Rectal smooth muscle tissue (tissue), 1 donor: ENCODE measurements around the gene WFIKKN1.

Experiments used
- H3K27ac ChIP-seq: one replicate; pipeline ENCODE4 v1.7.0; 2013; ENCODE audit warnings: low read depth, low read length, inconsistent platforms
- H3K27me3 ChIP-seq: one replicate; pipeline ENCODE4 v1.7.0; 2013; ENCODE audit warnings: low read length; ENCODE audit not compliant: control insufficient read depth, insufficient read depth
- H3K36me3 ChIP-seq: one replicate; pipeline ENCODE4 v1.7.0; 2013; ENCODE audit warnings: low read length; ENCODE audit not compliant: control insufficient read depth, insufficient read depth
- H3K4me1 ChIP-seq: one replicate; pipeline ENCODE4 v1.7.0; 2013; ENCODE audit warnings: low read length; ENCODE audit not compliant: control insufficient read depth, insufficient read depth
- H3K4me3 ChIP-seq: one replicate; pipeline ENCODE4 v1.7.0; 2013; ENCODE audit warnings: low read length
- H3K9ac ChIP-seq: one replicate; pipeline ENCODE4 v1.7.0; 2013; ENCODE audit warnings: low read length

Gene WFIKKN1

DNA sequence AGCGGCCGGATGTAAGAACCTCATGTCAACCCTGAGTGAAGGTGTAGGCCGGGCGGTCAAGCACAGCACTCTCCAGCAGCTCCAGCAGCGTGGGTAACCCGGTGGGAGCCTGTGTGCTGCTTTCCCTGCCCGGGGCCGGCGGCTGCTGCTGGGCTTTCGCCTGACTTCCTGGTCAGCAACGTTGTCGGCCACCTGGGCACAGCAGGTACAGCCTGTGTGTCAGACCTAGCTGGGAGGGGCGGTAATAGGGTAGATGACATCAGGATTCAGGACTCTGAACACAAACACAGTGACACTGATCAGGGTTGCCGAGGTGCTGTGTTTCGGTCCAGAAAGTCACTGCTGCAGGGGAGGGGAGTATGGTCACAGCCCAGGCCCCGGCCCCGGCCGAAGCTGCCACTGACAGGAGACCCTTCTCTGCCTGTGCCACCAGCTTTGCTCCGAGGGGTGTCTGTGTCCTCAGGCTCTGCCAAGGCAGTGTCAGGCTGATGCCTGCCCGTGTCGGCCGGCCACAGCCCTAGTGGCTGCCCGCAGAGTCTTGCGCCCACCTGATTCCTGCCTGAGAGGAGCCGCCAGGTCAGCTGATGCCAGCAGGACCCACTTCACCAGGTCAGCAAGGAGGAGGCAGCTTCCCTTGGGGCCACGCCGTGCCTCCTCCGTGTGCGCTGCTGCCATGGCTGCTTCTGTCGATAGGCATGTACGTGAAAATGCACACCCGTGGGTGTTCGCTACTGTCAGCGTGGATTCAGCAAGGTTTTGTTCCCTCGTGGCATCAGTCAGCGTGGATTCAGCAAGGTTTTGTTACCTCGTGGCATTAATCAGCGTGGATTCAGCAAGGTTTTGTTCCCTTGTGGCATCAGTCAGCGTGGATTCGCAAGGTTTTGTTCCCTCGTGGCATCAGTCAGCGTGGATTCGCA, 31.7 kb upstream of the WFIKKN1 start:
- H3K9ac ChIP-seq: no peak overlapping the region
- no peaks in the 10 kb centered on the region for H3K4me1 ChIP-seq
- H3K27me3 ChIP-seq: no peaks in the 10 kb centered on the region
- H3K4me3 ChIP-seq: no peak overlapping the region
- H3K36me3 ChIP-seq: peaks cover 15% of the 10 kb centered on the region
- no peak overlapping the region for H3K27ac ChIP-seq

DNA sequence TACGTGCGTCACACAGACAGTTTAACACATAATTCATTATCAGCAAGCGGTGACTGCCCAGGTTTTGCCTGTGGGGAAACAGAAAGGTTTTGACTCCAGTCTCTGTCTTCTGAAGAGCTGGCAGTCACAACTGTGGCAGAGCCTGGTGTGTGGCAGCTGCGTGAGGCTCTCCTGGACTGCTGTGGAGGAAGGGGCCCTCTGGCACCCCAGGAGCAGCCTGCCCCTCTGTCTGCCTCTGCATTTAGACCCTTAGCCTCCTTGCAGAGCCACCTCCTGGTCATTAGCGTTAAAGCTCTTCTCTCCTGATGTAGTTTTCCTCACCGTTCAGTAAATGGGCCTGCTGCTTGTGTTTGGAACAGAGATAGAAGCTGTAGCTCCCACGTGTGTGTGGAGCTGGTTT, 30.0 kb upstream of the WFIKKN1 start:
- no peak overlapping the region for H3K27ac ChIP-seq

DNA sequence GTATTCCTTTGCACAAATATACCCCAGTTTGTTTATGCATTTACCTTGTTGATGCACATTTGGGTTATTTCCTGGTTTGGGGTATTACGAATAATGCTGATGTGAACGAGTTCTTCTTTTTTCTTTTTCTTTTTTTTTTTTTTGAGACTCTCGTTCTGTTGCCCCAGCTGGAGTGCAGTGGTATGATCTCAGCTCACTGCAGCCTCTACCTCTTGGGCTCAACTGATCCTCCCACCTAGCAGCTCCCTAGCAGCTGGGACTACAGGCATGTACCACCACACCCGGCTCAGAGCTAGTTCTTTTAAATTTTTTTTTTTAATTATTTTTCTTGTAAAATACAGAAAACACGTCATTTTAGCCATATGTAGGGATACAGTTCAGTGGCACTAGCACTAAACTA, 26.9 kb upstream of the WFIKKN1 start:
- Histone ChIP-seq H3K36me3 (peaks cover 6% of the 10 kb centered on the region), H3K4me3 (no peak overlapping the region), H3K9ac (no peak overlapping the region), H3K27ac (no peak overlapping the region), H3K27me3 (no peaks in the 10 kb centered on the region), H3K4me1 (no peaks in the 10 kb centered on the region)

More for the DNA sequence above, 30.0 kb upstream of the WFIKKN1 start:
- H3K36me3 ChIP-seq: peaks cover 13% of the 10 kb centered on the region
- no peaks in the 10 kb centered on the region for H3K4me1 ChIP-seq
- H3K9ac ChIP-seq: no peak overlapping the region
- no peak overlapping the region for H3K4me3 ChIP-seq
- no peaks in the 10 kb centered on the region for H3K27me3 ChIP-seq

DNA sequence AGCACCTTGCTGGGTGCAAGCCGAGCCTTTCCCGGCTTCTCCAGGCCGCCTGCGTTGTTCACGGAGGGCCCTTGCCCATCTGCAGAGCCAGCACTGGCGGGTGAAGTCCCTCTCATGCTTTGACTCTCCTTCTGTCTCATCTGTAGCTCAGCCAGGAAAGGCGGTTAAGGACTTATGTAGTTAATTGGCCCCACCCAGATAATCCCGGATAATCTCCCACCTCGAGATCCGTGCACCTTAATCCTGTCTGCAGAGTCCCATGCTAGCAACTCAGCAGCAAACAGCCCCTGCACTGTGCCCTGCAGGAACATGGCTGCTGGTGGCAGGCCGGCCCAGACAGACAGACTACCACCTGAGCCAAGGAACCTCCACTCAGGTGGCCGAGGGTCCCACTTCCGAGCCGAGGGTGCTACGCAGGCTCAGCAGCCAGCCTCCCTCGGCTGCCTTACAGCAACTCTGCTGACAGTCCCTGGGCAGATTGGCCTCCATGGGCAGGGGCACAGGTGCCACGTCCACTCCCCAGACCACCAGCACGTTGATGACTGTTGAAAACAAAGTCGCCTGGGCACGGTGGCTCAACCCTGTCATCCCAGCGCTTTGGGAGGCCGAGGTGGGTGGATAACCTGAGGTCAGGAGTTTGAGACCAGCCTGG, 24.0 kb upstream of the WFIKKN1 start:
- Histone ChIP-seq H3K27me3 (no peaks in the 10 kb centered on the region), H3K27ac (no peak overlapping the region), H3K4me3 (no peak overlapping the region), H3K36me3 (no peaks in the 10 kb centered on the region), H3K4me1 (peaks cover 2% of the 10 kb centered on the region), H3K9ac (no peak overlapping the region)

DNA sequence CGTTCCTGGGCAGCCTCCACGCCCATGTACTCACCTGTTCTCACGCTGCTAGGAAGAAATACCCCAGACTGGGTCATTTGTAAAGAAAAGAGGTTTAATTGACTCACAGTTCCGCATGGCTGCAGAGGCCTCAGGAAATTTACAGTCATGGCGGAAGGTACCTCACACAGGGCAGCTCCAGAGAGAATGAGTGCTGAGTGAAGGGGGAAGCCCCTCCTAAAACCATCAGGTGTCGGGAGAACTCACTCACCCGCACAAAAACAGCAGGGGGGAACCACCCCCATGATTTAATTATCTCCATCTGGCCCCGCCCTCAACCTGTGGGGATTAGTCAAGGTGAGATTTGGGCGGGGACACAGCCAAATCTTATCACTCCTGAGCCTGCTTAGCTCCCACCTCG, 22.8 kb upstream of the WFIKKN1 start:
- Histone ChIP-seq H3K9ac (no peak overlapping the region), H3K36me3 (no peaks in the 10 kb centered on the region), H3K4me3 (no peak overlapping the region), H3K27ac (no peak overlapping the region), H3K27me3 (no peaks in the 10 kb centered on the region), H3K4me1 (peaks cover 2% of the 10 kb centered on the region)

DNA sequence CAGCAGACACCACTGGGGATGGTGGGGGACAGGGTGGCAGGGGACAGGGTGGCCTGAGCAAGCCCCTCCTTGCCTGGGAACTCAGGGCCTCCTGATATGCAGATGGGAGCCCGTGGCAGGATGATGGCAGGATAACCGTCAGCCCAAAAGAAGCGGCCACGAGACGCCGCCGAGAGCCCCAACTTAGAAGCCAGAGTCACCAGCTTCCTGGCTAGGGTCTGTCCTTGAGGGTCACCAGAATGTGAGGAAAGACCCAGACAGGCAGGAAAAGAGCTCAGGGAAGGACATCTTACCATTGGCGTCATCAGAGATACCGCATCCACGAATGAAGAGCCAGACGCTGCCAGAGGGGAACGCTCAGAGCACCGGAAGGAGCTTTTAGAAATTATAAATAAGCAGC, 21.5 kb upstream of the WFIKKN1 start:
- Histone ChIP-seq H3K36me3 (no peaks in the 10 kb centered on the region), H3K9ac (no peak overlapping the region), H3K4me3 (no peak overlapping the region), H3K27ac (no peak overlapping the region), H3K27me3 (no peaks in the 10 kb centered on the region), H3K4me1 (peaks cover 2% of the 10 kb centered on the region)

DNA sequence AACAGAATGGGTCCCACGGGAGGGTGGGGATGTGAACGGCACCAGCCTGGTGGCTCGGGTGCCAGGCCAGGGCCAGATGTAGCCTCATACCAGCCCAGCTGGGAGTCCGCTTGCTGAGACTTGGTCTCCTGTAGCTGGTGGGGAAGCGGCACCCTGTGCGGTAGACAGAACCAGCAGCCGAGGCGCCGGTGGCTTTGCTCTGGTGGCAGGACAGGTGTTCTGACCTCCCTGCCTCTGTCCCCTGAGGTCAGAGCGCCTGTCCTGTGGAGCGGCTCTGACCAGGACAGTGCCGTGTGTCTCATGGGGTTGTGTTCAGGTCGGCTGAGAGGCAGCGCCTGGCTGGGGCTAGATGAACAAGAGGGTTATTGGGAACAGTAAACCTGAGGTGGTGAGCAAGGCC, 20.8 kb upstream of the WFIKKN1 start:
- Histone ChIP-seq H3K36me3 (no peaks in the 10 kb centered on the region), H3K9ac (no peak overlapping the region), H3K4me3 (no peak overlapping the region), H3K4me1 (peaks cover 2% of the 10 kb centered on the region), H3K27me3 (no peaks in the 10 kb centered on the region), H3K27ac (no peak overlapping the region)

DNA sequence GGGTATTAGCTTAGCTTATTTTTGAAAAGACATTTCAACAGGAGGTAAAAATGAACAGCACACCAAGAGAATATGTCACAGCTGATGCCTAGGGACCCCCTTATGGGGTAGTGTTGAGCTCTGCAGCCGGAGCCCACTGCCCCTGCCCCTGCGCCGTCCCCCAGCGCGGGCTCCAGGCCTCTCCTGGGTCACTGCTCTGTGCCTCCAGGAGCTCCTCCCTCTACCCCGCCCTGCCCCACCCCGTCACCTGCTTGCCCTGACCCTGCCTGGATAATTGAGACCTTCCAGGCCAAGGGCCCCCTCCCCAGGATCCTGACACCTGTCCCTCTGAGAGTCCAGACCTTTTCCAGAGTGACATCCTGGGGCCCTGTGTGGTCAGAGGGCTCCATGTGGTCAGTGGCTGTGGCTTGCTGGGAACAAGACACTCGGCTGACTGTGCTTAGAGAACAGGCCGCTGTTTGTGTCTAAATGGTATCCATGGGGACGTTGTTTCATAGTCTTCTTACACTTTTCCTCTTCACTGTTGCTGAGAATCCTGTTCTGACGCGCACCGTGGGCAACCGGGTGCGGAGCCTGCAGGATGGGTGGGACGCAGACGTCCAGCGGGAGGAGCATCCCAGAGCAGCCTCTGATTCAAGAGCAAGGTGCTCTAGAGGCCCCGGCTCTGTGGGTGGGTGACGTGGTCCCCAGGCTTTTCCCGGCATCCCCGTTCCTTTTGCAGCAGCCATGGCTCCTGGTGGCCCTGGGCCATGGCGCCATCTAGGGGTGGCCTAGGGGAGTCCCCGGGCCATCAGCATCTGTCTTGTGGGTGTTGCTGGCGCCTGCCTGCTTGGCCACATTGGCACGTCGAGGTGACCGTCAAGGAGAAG, 20.0 kb upstream of the WFIKKN1 start:
- Histone ChIP-seq H3K4me1 (peaks cover 2% of the 10 kb centered on the region), H3K36me3 (no peaks in the 10 kb centered on the region), H3K9ac (no peak overlapping the region), H3K4me3 (no peak overlapping the region), H3K27me3 (no peaks in the 10 kb centered on the region), H3K27ac (no peak overlapping the region)

DNA sequence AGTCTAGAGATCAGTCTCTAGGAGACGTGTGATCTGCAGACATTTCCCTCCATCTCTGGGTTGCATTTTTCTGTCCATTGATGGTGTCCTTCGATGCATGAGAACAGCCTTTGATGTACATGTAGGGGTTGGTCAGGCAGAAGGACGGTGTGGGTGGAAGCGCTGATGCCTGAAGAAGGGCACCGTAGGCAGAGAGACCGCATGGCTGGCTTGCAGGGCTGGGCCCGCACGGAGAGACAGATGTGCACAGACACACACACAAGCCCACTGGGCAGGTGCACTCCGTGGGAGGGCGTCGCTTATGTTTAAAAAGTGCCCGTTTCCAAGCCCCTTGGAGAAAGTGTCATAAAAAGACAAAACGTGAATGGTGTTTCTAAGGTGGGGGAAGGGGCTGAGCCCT, 15.7 kb upstream of the WFIKKN1 start:
- Histone ChIP-seq H3K27me3 (no peaks in the 10 kb centered on the region), H3K4me3 (no peak overlapping the region)

DNA sequence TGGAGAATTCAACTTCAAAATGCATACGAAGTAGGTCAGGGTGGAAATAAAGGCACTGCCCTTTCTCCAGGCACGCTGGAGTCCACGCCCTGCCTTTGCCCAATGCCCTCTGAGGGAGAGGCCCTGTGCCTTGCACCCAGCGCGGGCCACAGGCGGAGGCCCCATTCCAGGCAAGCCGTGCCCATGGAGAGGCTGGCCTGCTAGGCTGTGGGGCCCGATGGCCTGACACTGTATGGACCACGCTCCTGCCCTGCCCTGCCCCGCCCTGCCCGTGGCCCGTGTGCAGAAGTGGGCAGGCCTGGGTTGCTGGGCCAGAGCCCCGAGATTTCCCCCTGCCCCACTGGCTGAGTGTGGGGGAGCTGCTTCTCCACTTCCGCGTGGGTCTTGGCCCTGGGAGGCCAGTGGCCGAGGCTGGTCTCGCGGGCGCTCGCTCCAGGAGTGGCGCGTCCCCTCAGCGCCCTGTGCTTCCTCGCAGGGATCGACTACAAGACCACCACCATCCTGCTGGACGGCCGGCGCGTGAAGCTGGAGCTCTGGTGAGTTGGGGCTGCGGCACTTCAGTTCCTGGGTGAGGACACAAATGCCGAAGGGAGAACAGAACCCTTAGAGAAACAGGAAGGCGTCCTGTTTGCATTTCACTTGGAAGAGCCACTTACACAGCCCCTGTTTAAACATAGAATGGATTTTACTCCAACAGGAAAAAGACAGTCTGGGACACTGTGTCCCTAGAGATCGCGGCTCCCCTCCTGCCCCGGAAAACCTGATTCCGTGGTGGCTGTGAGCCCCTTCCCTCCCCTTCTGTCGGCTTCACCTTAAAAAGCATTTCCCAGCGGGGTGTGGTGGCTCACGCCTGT, 13.8 kb upstream of the WFIKKN1 start:
- no peak overlapping the region for H3K9ac ChIP-seq
- H3K4me3 ChIP-seq: no peak overlapping the region
- H3K27ac ChIP-seq: no peak overlapping the region
- peaks cover 5% of the 10 kb centered on the region for H3K4me1 ChIP-seq
- H3K27me3 ChIP-seq: no peaks in the 10 kb centered on the region
- H3K36me3 ChIP-seq: peaks cover 2% of the 10 kb centered on the region

More for the DNA sequence above, 15.7 kb upstream of the WFIKKN1 start:
- Histone ChIP-seq H3K4me1 (peaks cover 2% of the 10 kb centered on the region), H3K9ac (no peak overlapping the region), H3K27ac (no peak overlapping the region), H3K36me3 (peaks cover 2% of the 10 kb centered on the region)

DNA sequence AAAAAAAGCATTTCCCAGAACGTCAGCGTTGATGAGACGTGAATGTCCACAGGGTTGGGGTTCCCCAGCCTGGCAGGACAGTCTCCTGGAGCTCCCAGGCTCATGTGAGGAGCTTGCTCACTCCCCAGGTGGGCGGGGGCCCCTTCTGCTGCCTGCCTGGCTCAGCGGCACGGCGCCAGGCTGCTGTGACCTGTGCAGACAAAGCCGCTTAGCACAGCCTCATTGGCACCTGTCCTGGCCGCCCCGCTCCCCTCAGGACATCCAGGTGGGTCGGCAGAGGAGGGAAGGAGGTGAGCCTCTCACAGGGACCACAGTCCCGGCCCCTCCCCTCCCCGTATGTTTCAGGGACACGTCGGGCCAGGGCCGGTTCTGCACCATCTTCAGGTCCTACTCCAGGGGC, 12.9 kb upstream of the WFIKKN1 start:
- Histone ChIP-seq H3K4me3 (no peak overlapping the region), H3K9ac (no peak overlapping the region), H3K4me1 (peaks cover 6% of the 10 kb centered on the region), H3K27ac (no peak overlapping the region), H3K27me3 (no peaks in the 10 kb centered on the region), H3K36me3 (peaks cover 2% of the 10 kb centered on the region)
